Endometrial microvascular endothelial cells (primary cell): Measurements from ENCODE around the gene CYP27A1. TPM values are rescaled to one million over a fixed set of nuclear protein-coding genes. Genes with fewer than 3 reads are reported as not detected.
"Not testable (repeated sequence)": the region's sequence is repeated elsewhere in the genome, so short reads cannot be mapped to it uniquely, and the experiment has no call there.

ENCODE experiments used
- in situ Hi-C: cut with HindIII; loops from 2 replicates; pipeline ENCODE4 v1.10.0; 2017; ENCODE audit warnings: low sequenced_read_pairs, low pct_unique_long_range_greater_than_20kb; ENCODE audit errors: inconsistent ontology term
- total RNA-seq: library from RNA; depleted of rRNA; stranded (reverse); fragments of >200 nt; gene quantifications from one replicate; pipeline ENCODE4 v1.2.3, GENCODE V29; 2015; ENCODE audit errors: inconsistent ontology term

CYP27A1 gene
- total RNA-seq, 1 donor from 2014 or later, result 5.9 TPM

GRCh38 chr2:218823196-218823855 lies 41.4 kb downstream of the CYP27A1 start:
- in situ Hi-C loops, result no loop called here

DNA sequence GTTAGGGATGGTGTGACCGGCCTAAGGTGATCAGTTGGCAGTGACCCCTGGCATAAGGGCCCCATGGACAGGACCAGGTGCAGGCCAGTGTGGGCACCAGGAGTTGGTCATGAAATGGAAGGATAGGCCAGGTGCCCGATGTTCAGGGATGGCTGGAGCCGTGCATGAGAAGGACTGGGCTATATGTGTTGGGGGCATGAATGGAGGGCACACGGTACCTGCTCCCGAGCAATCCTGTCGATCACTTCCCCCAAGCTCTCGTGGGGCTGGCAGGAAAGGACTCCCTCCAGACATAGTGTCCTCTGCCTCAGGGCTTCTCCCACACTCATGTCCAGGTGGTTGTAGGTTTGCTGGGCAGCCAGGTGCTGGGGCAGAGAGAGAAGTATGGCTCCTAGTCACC lies 42.1 kb downstream of the CYP27A1 start:
- in situ Hi-C loops, result no loop called here

GRCh38 chr2:218826791-218827190 lies 44.8 kb downstream of the CYP27A1 start:
- in situ Hi-C loops, result no loop called here

DNA sequence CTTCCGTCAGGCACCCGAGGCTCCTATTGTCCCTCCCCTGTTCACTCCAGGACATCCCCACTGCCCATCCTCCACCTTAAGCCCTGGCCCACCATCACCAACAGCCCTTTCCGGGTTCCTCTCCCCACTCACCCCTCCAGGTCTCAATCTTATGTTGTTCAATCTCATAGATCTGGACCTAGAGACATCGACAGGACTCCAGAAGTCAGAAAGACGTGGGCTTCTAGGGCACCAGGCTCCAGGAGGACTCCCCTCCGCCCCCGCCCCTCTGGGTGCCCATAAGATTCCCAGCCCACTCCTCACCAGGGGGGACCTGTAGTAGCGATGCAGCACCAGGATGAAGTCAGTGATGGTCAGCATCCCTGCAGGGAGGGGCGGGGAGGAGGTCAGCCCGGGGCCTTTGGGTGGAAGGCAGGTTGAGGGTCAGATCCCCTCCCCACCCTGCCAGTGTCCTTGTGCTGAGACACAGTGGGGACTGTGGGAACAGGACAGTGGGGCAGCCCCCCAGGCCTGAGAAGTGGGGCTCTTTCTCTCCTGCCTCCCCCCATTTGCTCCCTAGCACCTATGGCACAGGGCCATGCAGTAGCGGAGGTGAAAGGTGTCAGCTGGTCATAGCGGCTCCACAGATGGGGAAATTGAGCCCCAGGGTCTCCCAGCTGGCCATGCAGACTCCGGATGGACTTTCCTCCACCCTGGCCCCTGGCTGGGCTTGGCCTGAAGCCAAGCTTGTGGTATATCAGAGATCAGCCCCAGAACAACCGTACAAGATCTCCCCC lies 45.9 kb downstream of the CYP27A1 start:
- in situ Hi-C loops, result no loop called here

DNA sequence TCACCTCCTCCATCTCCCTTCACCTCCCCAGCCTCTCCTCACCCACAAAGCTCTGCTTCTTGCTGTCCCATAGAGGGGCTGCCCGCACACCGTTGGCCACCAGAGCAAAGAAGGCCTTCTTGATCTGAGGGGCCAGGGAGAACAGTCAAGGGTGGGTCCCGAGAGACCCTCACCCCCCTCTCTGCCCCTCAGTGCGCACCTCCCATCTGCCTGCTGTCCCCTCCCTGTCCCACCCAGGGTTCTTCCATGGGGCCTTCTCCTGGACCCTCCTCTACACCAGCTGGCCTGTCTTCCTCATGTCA lies 46.5 kb downstream of the CYP27A1 start:
- in situ Hi-C loops, result no loop called here

DNA sequence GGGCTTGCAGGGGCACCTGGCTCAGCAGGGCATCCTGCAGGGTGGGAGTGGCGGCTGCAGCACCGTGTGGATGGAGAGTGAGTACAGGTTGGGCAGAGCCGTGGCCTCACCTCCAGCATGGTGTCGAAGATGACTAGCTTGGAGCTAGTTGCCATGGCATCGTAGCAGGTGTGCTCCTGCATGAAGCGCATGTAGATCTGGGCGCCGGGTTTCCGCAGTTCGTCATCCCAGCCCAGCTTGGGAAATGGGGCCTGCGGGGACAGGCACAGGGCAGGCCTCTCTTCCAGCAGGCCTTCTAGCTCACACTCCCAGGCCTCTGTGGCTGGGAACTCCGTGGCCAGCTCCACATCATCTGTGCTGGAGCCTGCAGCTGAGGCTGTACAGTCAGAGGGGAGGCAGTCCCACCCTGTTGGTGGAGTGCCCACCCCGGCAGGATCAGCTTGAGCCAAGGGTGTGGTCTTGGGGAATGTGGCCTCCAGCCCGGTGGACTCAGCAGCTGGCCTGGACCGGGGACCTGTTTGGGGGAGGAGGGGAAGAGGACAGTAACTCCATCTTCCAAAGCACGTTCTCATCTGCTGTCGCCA lies 48.0 kb downstream of the CYP27A1 start:
- in situ Hi-C loops, result no loop called here

GRCh38 chr2:218830526-218831306 lies 48.8 kb downstream of the CYP27A1 start:
- in situ Hi-C loops, result no loop called here

- in situ Hi-C loops, result no loop called here
Measured at GRCh38 chr2:218831378-218831990, 49.5 kb downstream of the CYP27A1 start, which contains the start of gene PRKAG3. PRKAG3 (minus strand) TSS chr2:218831803.

DNA sequence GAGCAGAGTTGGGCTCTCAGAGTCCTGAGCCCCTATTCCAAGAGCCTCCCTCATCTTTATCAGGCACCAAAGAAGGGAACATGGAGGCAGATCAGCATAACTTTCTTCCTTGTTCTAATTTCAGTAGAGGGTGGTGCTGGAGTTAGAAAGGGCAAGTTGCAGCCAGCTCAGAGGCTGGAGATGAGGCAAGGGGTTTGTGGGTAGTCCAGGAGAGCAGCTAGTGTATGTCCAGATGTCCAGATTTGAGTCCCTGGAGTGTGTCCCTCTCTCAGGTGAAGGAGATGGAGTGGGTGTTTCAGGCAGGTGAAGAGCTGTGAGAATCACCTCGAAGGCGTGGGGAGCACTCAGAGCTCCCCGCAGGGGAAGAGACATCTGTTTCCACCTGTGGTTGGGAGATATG lies 50.1 kb downstream of the CYP27A1 start:
- in situ Hi-C loops, result no loop called here

- in situ Hi-C loops, result no loop called here
Measured at GRCh38 chr2:218832520-218832919, 50.6 kb downstream of the CYP27A1 start.

GRCh38 chr2:218833023-218833609 lies 51.2 kb downstream of the CYP27A1 start:
- in situ Hi-C loops, result no loop called here

DNA sequence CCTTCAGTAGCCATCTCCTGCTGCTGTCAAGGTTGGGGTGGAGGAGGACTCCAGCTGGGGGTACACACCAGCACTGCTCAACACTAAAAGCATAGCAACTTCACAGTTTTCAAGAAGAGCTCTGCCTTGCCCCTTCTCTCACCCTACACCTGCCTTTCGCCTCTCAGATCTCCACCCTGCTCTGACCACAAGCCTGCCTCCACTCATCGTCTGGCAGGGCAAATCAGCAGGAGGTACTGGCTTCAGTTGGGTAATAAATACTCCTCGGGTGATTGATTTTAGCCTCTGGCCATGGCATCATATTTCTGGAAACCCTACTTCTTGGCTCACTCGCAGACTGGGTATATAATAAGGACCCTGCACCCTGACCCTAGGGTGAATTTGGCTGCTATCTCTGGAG lies 52.7 kb downstream of the CYP27A1 start:
- in situ Hi-C loops, result no loop called here

GRCh38 chr2:218837495-218837894 lies 55.5 kb downstream of the CYP27A1 start:
- in situ Hi-C loops, result no loop called here

DNA sequence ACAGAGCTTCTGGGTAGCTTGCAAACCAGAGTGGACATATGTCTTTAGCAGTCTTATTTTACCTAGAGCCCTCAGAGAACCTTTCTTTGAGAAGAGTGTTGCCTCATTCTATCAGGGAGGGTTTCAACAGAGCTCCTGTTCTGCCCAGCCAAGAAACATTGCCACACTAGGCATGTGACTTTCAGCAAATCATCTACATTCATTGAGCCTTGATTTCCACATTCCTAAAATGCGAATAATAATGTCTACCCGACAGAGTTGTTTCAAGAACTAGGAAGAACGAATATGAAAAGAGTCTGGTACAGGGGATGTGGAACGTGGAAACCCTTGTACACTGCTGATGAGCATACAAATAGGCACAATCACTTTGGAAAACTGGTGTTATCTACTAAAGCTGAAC lies 57.5 kb downstream of the CYP27A1 start:
- in situ Hi-C loops, result no loop called here

GRCh38 chr2:218839888-218840287 lies 57.9 kb downstream of the CYP27A1 start:
- in situ Hi-C loops, result no loop called here

DNA sequence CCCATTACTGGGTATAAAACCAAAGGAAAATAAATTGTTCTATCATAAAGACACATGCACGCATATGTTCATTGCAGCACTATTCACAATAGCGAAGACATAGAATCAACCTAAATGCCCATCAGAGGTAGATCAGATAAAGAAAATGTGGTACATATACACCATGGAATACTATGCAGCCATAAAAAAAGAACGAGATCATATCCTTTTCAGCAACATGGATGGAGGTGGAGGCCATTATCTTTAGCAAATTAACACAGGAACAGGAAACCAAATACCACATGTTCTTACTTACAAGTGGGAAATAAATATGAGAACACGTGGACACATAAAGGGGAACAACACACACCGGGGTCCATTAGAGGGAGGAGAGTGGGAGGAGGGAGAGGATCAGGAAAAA lies 62.4 kb downstream of the CYP27A1 start:
- in situ Hi-C loops, result not testable (repeated sequence)

DNA sequence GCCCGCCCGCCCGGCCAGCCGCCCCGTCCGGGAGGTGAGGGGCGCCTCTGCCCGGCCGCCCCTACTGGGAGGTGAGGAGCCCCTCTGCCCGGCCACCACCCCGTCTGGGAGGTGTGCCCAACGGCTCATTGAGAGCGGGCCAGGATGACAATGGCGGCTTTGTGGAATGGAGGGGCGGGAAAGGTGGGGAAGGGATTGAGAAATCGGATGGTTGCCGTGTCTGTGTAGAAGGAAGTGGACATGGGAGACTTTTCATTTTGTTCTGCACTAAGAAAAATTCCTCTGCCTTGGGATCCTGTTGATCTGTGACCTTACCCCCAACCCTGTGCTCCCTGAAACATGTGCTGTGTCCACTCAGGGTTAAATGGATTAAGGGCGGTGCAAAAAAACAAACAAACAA lies 65.0 kb downstream of the CYP27A1 start:
- in situ Hi-C loops, result not testable (repeated sequence)

- in situ Hi-C loops, result no loop called here
Measured at GRCh38 chr2:218849721-218850120, 67.8 kb downstream of the CYP27A1 start.

DNA sequence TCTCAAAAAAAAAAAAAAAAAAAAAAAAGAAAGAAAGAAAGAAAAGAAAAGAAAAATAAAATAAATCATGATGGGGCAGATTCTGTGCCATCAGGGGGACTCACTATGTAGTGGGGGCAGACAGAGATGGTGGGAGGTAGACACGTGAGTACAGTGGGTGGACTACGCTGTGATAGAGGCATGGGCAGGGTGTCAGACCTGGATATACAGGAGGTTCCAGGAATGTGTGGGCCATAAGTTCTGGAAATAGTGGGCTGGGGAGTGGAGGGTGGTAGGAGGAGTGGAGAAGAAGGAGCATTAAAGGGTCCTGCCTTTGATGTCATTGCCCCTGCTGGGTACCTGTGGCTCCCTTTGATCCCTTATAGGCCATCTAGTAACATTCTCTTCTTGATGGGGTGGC lies 68.8 kb downstream of the CYP27A1 start:
- in situ Hi-C loops, result no loop called here
